BLaER1 treated with 17β-estradiol and CSF1 and Interleukin-3, amounts not matched to agents 10 nM and 100 nM (cell line): Measurements from ENCODE around the gene RAD50.
"Not testable (repeated sequence)": the region's sequence is repeated elsewhere in the genome, so short reads cannot be mapped to it uniquely, and the experiment has no call there.

ENCODE experiments used
- H3K27ac ChIP-seq, 11 experiments: shearing (Covaris generic); formaldehyde crosslinking; 2 replicates each; pipeline ENCODE4 v1.8.1; 2022
- H3K27me3 ChIP-seq, 11 experiments: shearing (Covaris generic); formaldehyde crosslinking; 2 replicates each; pipeline ENCODE4 v1.8.1; 2022
- H3K36me3 ChIP-seq, 11 experiments: shearing (Covaris generic); formaldehyde crosslinking; 2 replicates each; pipeline ENCODE4 v1.8.1; 2022
- H3K4me1 ChIP-seq, 10 experiments: shearing (Covaris generic); formaldehyde crosslinking; 2 replicates each; pipeline ENCODE4 v1.8.1; 2022
- H3K4me2 ChIP-seq, 11 experiments: shearing (Covaris generic); formaldehyde crosslinking; 2 replicates each; pipeline ENCODE4 v1.8.1; 2022
- H3K4me3 ChIP-seq, 10 experiments: shearing (Covaris generic); formaldehyde crosslinking; 2 replicates each; pipeline ENCODE4 v1.8.1; 2022
- H3K9ac ChIP-seq, 11 experiments: shearing (Covaris generic); formaldehyde crosslinking; 2 replicates each; pipeline ENCODE4 v1.8.1; 2022
- H3K9me3 ChIP-seq, 11 experiments: shearing (Covaris generic); formaldehyde crosslinking; replicated peaks in 1 of 11; 2 replicates each; pipeline ENCODE4 v1.8.1; 2022
- H4K20me1 ChIP-seq, 11 experiments: shearing (Covaris generic); formaldehyde crosslinking; 2 replicates each; pipeline ENCODE4 v1.8.1; 2022
- Cebpa-rat ChIP-seq, 11 experiments: shearing (Covaris generic); IDR thresholded peaks; 2 replicates each; pipeline ENCODE4 v1.8.1; 2022

The RAD50 gene

GRCh38 chr5:132688536-132689339 lies 132.0 kb downstream of the RAD50 start:
- TF ChIP-seq Cebpa-rat (IDR thresholded peaks at IDR 0.05) = no peak
- Histone ChIP-seq H3K27ac (0 out of 22 replicates have a peak overlapping the region, but pooled peaks of 1 of the 11 experiments have one; percentile 9), H3K4me1 (peaks cover 14 to 46% (median 35%) of the 10 kb centered on the region in 10 experiments), H4K20me1 (no peaks in the 10 kb centered on the region), H3K9me3 (no peaks in the 10 kb centered on the region), H3K27me3 (no peaks in the 10 kb centered on the region), H3K4me2 (peak overlapping the region in 10 of 11 experiments; percentile 7 to 50 (median 36); a peak in 17 of 22 replicates), H3K4me3 (no peak overlapping the region), H3K36me3 (peaks cover 0 to 3% (median 0%) of the 10 kb centered on the region in 11 experiments; a peak in 2 of 22 replicates), H3K9ac (no peak overlapping the region)

GRCh38 chr5:132689513-132689912 lies 132.7 kb downstream of the RAD50 start:
- no peak for TF ChIP-seq Cebpa-rat (IDR thresholded peaks at IDR 0.05)
- Histone ChIP-seq H3K4me1 (peaks cover 14 to 40% (median 30%) of the 10 kb centered on the region in 10 experiments), H3K27me3 (no peaks in the 10 kb centered on the region), H3K36me3 (peaks cover 0 to 3% (median 0%) of the 10 kb centered on the region in 11 experiments; a peak in 2 of 22 replicates), H3K9ac (no peak overlapping the region), H3K9me3 (no peaks in the 10 kb centered on the region), H4K20me1 (no peaks in the 10 kb centered on the region), H3K4me3 (no peak overlapping the region), H3K4me2 (no peak overlapping the region), H3K27ac (no peak overlapping the region)

DNA sequence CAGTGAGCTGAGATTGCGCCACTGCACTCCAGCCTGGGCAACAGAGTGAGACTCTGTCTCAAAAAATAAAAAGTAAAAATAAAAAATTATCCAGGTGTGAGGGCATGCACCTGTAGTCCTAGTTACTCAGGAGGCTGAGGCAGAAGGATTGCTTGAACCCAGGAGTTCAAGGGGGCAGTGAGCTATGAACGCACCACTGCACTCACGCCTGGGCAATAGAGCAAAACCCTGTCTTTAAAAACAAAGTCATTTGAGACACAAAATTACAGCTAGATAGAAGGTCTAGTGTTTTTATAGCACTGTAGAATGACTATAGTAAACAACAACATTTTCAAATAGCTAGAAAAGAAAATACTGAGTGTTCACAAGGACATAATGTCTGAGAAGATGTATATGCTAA lies 133.4 kb downstream of the RAD50 start:
- no peak overlapping the region for H3K9ac ChIP-seq
- no peaks in the 10 kb centered on the region for H4K20me1 ChIP-seq
- H3K27me3 ChIP-seq = no peaks in the 10 kb centered on the region
- TF ChIP-seq Cebpa-rat (IDR thresholded peaks at IDR 0.05) = no peak
- H3K9me3 ChIP-seq = no peaks in the 10 kb centered on the region
- H3K4me2 ChIP-seq = no peak overlapping the region
- peaks cover 0 to 5% (median 0%) of the 10 kb centered on the region in 11 experiments; a peak in 2 of 22 replicates for H3K36me3 ChIP-seq
- H3K27ac ChIP-seq = no peak overlapping the region
- H3K4me1 ChIP-seq = peaks cover 9 to 33% (median 24%) of the 10 kb centered on the region in 10 experiments
- H3K4me3 ChIP-seq = no peak overlapping the region

- H3K4me2 ChIP-seq, H3K27me3 ChIP-seq, H3K4me3 ChIP-seq, H4K20me1 ChIP-seq, H3K27ac ChIP-seq, H3K9me3 ChIP-seq, H3K9ac ChIP-seq: not testable (repeated sequence)
- Histone ChIP-seq H3K4me1 (peaks cover 7 to 22% (median 15%) of the 10 kb centered on the region in 10 experiments; a peak in 19 of 20 replicates), H3K36me3 (peaks cover 0 to 13% (median 5%) of the 10 kb centered on the region in 11 experiments; a peak in 10 of 22 replicates)
These were observed 135.2 kb downstream of the RAD50 start for GRCh38 chr5:132691755-132692631.

DNA sequence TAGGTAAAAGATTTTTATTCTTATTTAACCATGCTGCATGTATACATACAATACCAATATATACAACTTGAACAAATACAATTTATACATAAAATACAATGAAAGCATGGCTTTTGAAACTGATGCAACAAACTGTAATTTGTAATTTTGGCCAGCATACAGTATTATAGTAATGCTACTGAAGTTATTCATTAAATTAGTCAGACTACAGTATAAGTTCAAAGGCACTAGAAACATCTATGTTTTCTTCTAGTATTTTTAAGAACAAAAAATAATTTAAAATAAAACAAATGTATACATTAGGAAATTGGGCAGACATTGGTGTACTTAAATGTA lies 135.8 kb downstream of the RAD50 start:
- peaks cover 7 to 22% (median 15%) of the 10 kb centered on the region in 10 experiments; a peak in 19 of 20 replicates for H3K4me1 ChIP-seq
- no peaks in the 10 kb centered on the region for H3K9me3 ChIP-seq
- H3K4me3 ChIP-seq = no peak overlapping the region
- H3K4me2 ChIP-seq = no peak overlapping the region
- H3K27me3 ChIP-seq = no peaks in the 10 kb centered on the region
- H3K9ac ChIP-seq = no peak overlapping the region
- H3K27ac ChIP-seq = no peak overlapping the region
- H3K36me3 ChIP-seq = peaks cover 0 to 19% (median 8%) of the 10 kb centered on the region in 11 experiments; a peak in 15 of 22 replicates
- TF ChIP-seq Cebpa-rat (IDR thresholded peaks at IDR 0.05) = no peak
- no peaks in the 10 kb centered on the region for H4K20me1 ChIP-seq
